Ovary (tissue), 3 donors: Measurements from ENCODE around the gene AKR7A2.

Source experiments
- CTCF ChIP-seq, 3 donors: fragments of 450-650 bp in 2 of 3; fragments of 200-600 bp in 1 of 3; IDR thresholded peaks; one replicate each; pipeline versions ENCODE4 v1.5.1 to v1.8.0; 2016 to 2022; ENCODE audit warnings: antibody characterized with exemption in 3 of 3, mild to moderate bottlenecking in 1 of 3
- POLR2A ChIP-seq: fragments of 450-650 bp; IDR thresholded peaks from one replicate; pipeline ENCODE4 v1.6.1; 2017; ENCODE audit warnings: antibody characterized with exemption, mild to moderate bottlenecking, moderate library complexity
- donor health status: DM: no; HTN: no; CAD: no.

GRCh38 chr1:19343617-19344350, 31.8 kb upstream of the AKR7A2 start:
- TF ChIP-seq POLR2A (no peak), CTCF (IDR thresholded peaks at IDR 0.05) (no peak)
